HCT116 (cell line): ENCODE measurements around the gene MOB3B. TPM values are rescaled to one million over a fixed set of nuclear protein-coding genes. Genes with fewer than 3 reads are reported as not detected.

Experiments used
- ATAC-seq: fragments of 200-7000 bp; cut with Tn5 transposase; 2 replicates; pipeline ENCODE4 v1.9.1; 2020; ENCODE audit warnings: mild to moderate bottlenecking, moderate library complexity
- BruUV-seq: library from RNA; stranded (reverse); fragments of 400-500 nt; replicated peaks from 2 replicates; lab custom pipeline; 2021; lab: Mats Ljungman, UMichigan
- CTCF ChIA-PET: fragments of 300-600 bp; sonication (Branson Sonifier 250); formaldehyde crosslinking; loops from one replicate; lab custom pipeline; 2021; ENCODE audit warnings: antibody characterized with exemption; lab: Charles Lee
- POLR2A ChIA-PET: fragments of 300-600, 350-600 bp; sonication (Branson Sonifier 250); formaldehyde crosslinking; loops from one replicate; lab custom pipeline; 2021; ENCODE audit warnings: antibody characterized with exemption; lab: Charles Lee
- RAD21 ChIA-PET, 2 experiments: fragments of 300-600 bp; sonication (Branson Sonifier 250); formaldehyde crosslinking; loops; one replicate each; lab custom pipeline; 2023; ENCODE audit warnings: low total read pairs in 2 of 2; ENCODE audit not compliant: uncharacterized antibody in 2 of 2, unreplicated experiment in 2 of 2, low non-redundant PET in 1 of 2; lab: Charles Lee
- DNase-seq: peaks from one replicate; pipeline ENCODE4 v3.0.0-alpha.2; 2010; ENCODE audit warnings: low read depth, low spot score
- H2AFZ ChIP-seq: fragments of 200-600 bp; shearing (Covaris generic), sonication (generic); 2 replicates; pipeline ENCODE4 v1.6.1; 2017; ENCODE audit warnings: low read depth, mixed run types, mixed read lengths, antibody characterized with exemption, low read length; ENCODE audit not compliant: poor library complexity, severe bottlenecking
- H3K27ac ChIP-seq: 2 replicates; pipeline ENCODE4 v1.5.1; 2012; ENCODE audit warnings: low read depth, low read length
- H3K27me3 ChIP-seq: fragments of 200-600 bp; sonication (generic); 2 replicates; pipeline ENCODE4 v1.6.1; 2016; ENCODE audit warnings: mixed run types, low read length, mixed read lengths; ENCODE audit not compliant: insufficient read depth
- H3K36me3 ChIP-seq, 2 experiments: fragments of 200-500 bp in 1 of 2; fragments of 200-600 bp in 1 of 2; sonication (Bioruptor generic) in 1 of 2; sonication (generic) in 1 of 2; 2 replicates each; pipeline versions ENCODE4 v1.5.1 to v1.6.1; 2014 to 2016; ENCODE audit warnings: low read length in 2 of 2, inconsistent platforms in 1 of 2, mixed read lengths in 1 of 2, mixed run types in 1 of 2; ENCODE audit not compliant: insufficient read depth in 2 of 2, control insufficient read depth in 1 of 2
- H3K4me1 ChIP-seq, 2 experiments: fragments of 200-600 bp in 1 of 2; sonication (generic) in 1 of 2; 2 replicates each; pipeline versions ENCODE4 v1.5.1 to v1.6.1; 2012 to 2017; ENCODE audit warnings: low read length in 2 of 2, inconsistent platforms in 1 of 2, mild to moderate bottlenecking in 1 of 2, mixed read lengths in 1 of 2, mixed run types in 1 of 2, moderate library complexity in 1 of 2; ENCODE audit not compliant: insufficient read depth in 2 of 2, control insufficient read depth in 1 of 2
- H3K4me2 ChIP-seq: fragments of 200-600 bp; sonication (generic); 2 replicates; pipeline ENCODE4 v1.6.1; 2017; ENCODE audit warnings: mixed run types, low read length, mixed read lengths
- H3K4me3 ChIP-seq, 2 experiments: fragments of 200-600 bp in 1 of 2; sonication (generic) in 1 of 2; replicated peaks in 1 of 2; 2 replicates each; pipeline ENCODE4 v1.5.1; 2011 to 2016; ENCODE audit warnings: low read length in 2 of 2, control low read depth in 1 of 2, low read depth in 1 of 2, mild to moderate bottlenecking in 1 of 2, mixed read lengths in 1 of 2, mixed run types in 1 of 2
- H3K79me2 ChIP-seq: fragments of 200-600 bp; sonication (generic); 2 replicates; pipeline ENCODE4 v1.6.1; 2017; ENCODE audit warnings: mild to moderate bottlenecking, mixed run types, low read length, moderate library complexity, mixed read lengths; ENCODE audit not compliant: insufficient read depth
- H3K9ac ChIP-seq: fragments of 200-600 bp; sonication (generic); 2 replicates; pipeline ENCODE4 v1.6.1; 2016; ENCODE audit warnings: low read length, mixed read lengths
- H3K9me2 ChIP-seq: fragments of 200-600 bp; sonication (generic), shearing (Covaris generic); 2 replicates; pipeline ENCODE4 v1.6.1; 2017; ENCODE audit warnings: mixed run types, mild to moderate bottlenecking, moderate library complexity; ENCODE audit not compliant: insufficient read depth
- H3K9me3 ChIP-seq, 2 experiments: fragments of 200-500 bp in 1 of 2; fragments of 200-600 bp in 1 of 2; sonication (Bioruptor generic) in 1 of 2; sonication (generic) in 1 of 2; 2 replicates each; pipeline ENCODE4 v1.6.1; 2014 to 2017; ENCODE audit warnings: low read length in 2 of 2, mixed read lengths in 2 of 2, inconsistent platforms in 1 of 2, low read depth in 1 of 2, mild to moderate bottlenecking in 1 of 2, mixed run types in 1 of 2, moderate library complexity in 1 of 2; ENCODE audit not compliant: control insufficient read depth in 1 of 2, insufficient read depth in 1 of 2
- H4K20me1 ChIP-seq: fragments of 200-600 bp; sonication (generic), shearing (Covaris generic); 2 replicates; pipeline ENCODE4 v1.6.1; 2017; ENCODE audit warnings: mixed run types, mild to moderate bottlenecking, moderate library complexity; ENCODE audit not compliant: insufficient read depth
- ATF3 ChIP-seq: IDR thresholded peaks from 2 replicates; pipeline ENCODE4 v1.6.1; 2012
- CBX3 ChIP-seq: IDR thresholded peaks from 2 replicates; pipeline ENCODE4 v1.6.1; 2012; ENCODE audit warnings: low read depth
- EGR1 ChIP-seq: IDR thresholded peaks from 2 replicates; pipeline ENCODE4 v1.6.1; 2012; ENCODE audit warnings: low read depth
- ELF1 ChIP-seq: IDR thresholded peaks from 2 replicates; pipeline ENCODE4 v1.6.1; 2012; ENCODE audit warnings: low read depth, borderline replicate concordance
- EZH2 ChIP-seq: fragments of 200-600 bp; sonication (generic); IDR thresholded peaks from 2 replicates; pipeline ENCODE4 v1.6.1; 2017; ENCODE audit warnings: antibody characterized with exemption, mixed run types
- FOSL1 ChIP-seq: IDR thresholded peaks from 2 replicates; pipeline ENCODE4 v1.6.1; 2012; ENCODE audit warnings: low read depth
- JUND ChIP-seq: IDR thresholded peaks from 2 replicates; pipeline ENCODE4 v1.6.1; 2012
- MAX ChIP-seq: IDR thresholded peaks from 2 replicates; pipeline ENCODE4 v1.6.1; 2012
- POLR2A ChIP-seq: IDR thresholded peaks from 2 replicates; pipeline ENCODE4 v1.7.0; 2011; ENCODE audit warnings: borderline replicate concordance; ENCODE audit not compliant: insufficient read depth, insufficient read length; ENCODE audit errors: extremely low read depth
- POLR2AphosphoS5 ChIP-seq: IDR thresholded peaks from 2 replicates; pipeline ENCODE4 v1.6.1; 2011; ENCODE audit warnings: mild to moderate bottlenecking, low read depth, low read length, moderate library complexity
- RAD21 ChIP-seq: IDR thresholded peaks from 2 replicates; pipeline ENCODE4 v1.6.1; 2012; ENCODE audit warnings: low read depth, mild to moderate bottlenecking
- SIN3A ChIP-seq: IDR thresholded peaks from 2 replicates; pipeline ENCODE4 v1.6.1; 2012; ENCODE audit warnings: low read depth
- SP1 ChIP-seq: IDR thresholded peaks from 2 replicates; pipeline ENCODE4 v1.6.1; 2012; ENCODE audit warnings: low read depth
- SRF ChIP-seq: IDR thresholded peaks from 2 replicates; pipeline ENCODE4 v1.6.1; 2012; ENCODE audit warnings: low read depth
- TCF7L2 ChIP-seq: IDR thresholded peaks from 2 replicates; pipeline ENCODE4 v1.7.0; 2011; ENCODE audit warnings: borderline replicate concordance, inconsistent platforms; ENCODE audit not compliant: insufficient read depth, insufficient read length; ENCODE audit errors: extremely low read depth
- YY1 ChIP-seq: IDR thresholded peaks from 2 replicates; pipeline ENCODE4 v1.6.1; 2011; ENCODE audit warnings: low read length, low read depth, moderate library complexity, mild to moderate bottlenecking; ENCODE audit not compliant: insufficient replicate concordance; ENCODE audit errors: extremely low read depth
- ZFX ChIP-seq: fragments of 450-650 bp; IDR thresholded peaks from 2 replicates; pipeline ENCODE4 v1.6.1; 2017
- ZNF274 ChIP-seq: fragments of 200-500 bp; sonication (Bioruptor generic); IDR thresholded peaks from 2 replicates; pipeline ENCODE4 v1.6.1; 2014; ENCODE audit warnings: mild to moderate bottlenecking, low read depth, low read length, inconsistent platforms
- intact Hi-C: fragments of 100-400 bp; cut with micrococcal nuclease; formaldehyde crosslinking; loops from 2 replicates; pipeline ENCODE4 v1.10.0; 2022
- total RNA-seq: library from RNA; stranded (reverse); gene quantifications from one replicate; pipeline ENCODE4 v1.2.1, GENCODE V29; 2021; ENCODE audit not compliant: unreplicated experiment
- TF ChIP-seq, protein P1 (sequence below), 3 experiments: fragments of 200-600 bp in 1 of 3; sonication (generic) in 1 of 3; IDR thresholded peaks in 2 of 3; conservative IDR thresholded peaks in 1 of 3; 2 replicates each; pipeline ENCODE4 v1.5.1; 2012 to 2017; ENCODE audit warnings: low read depth in 2 of 3, low read length in 2 of 3, antibody characterized with exemption in 1 of 3, borderline replicate concordance in 1 of 3, control low read depth in 1 of 3, mild to moderate bottlenecking in 1 of 3, mixed read lengths in 1 of 3, mixed run types in 1 of 3, moderate library complexity in 1 of 3; ENCODE audit not compliant: insufficient read depth in 1 of 3
- TF ChIP-seq, protein P2 (sequence below): IDR thresholded peaks from 2 replicates; pipeline ENCODE4 v1.6.1; 2011; ENCODE audit warnings: mild to moderate bottlenecking, low read length, moderate library complexity; ENCODE audit not compliant: insufficient replicate concordance; ENCODE audit errors: extremely low read depth

MOB3B gene
- total RNA-seq, 1 experiment from 2014 or later: 1.2 TPM

DNA sequence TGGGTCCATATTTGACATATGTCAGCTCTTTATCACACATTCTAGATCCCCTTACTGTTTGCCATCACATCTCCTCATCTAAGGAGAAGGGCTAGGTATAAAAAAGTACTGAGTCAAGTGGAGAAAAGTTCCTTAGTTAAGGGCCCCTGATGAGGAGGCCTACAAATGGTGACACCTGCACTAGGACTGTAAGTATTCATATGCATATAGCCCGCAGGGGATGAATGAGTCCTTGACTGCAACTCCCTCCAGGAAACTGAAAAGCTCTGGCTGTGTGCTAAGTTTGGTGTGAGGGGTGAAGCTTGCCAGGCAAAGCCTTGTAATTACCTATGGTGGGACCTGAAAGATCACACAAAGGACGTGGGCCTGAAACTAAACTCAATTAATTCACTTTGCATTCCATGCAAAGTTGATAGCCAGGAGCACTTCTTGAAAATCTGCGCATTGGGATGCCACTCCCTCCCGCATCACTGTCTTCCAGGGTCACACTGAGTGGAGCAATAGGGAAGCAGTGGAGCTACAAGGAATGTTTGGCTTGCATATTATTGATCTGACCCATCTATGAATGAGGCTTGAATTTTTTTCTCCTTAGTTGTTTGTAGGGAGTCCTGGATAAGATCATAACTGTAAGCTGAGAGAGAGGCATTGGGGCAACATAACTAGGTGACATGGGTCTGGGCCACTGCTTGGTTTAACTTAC lies 220.8 kb downstream of the MOB3B start:
- Histone ChIP-seq H3K36me3 (no peaks in the 10 kb centered on the region), H3K4me3 (no peak overlapping the region), H3K9me2 (no peaks in the 10 kb centered on the region), H2AFZ (no peak overlapping the region), H3K27ac (no peak overlapping the region), H4K20me1 (no peaks in the 10 kb centered on the region), H3K9ac (no peak overlapping the region), H3K79me2 (no peaks in the 10 kb centered on the region), H3K9me3 (no peaks in the 10 kb centered on the region), H3K4me2 (no peak overlapping the region), H3K4me1 (no peaks in the 10 kb centered on the region), H3K27me3 (peaks cover 13% of the 10 kb centered on the region)
- no peak for DNase-seq
- intact Hi-C loops: no loop called here
- CTCF ChIA-PET: no interaction called here
- POLR2A ChIA-PET: no interaction called here
- no peak for TF ChIP-seq TCF7L2
- TF ChIP-seq ELF1: no peak
- TF ChIP-seq SIN3A: no peak
- TF ChIP-seq ZNF274: no peak
- TF ChIP-seq YY1: no peak
- no peak for TF ChIP-seq SRF
- no peak for TF ChIP-seq JUND
- no peak for TF ChIP-seq ZFX
- TF ChIP-seq EGR1: no peak
- TF ChIP-seq MAX: no peak
- no peak for TF ChIP-seq POLR2AphosphoS5
- TF ChIP-seq, protein P1, sequence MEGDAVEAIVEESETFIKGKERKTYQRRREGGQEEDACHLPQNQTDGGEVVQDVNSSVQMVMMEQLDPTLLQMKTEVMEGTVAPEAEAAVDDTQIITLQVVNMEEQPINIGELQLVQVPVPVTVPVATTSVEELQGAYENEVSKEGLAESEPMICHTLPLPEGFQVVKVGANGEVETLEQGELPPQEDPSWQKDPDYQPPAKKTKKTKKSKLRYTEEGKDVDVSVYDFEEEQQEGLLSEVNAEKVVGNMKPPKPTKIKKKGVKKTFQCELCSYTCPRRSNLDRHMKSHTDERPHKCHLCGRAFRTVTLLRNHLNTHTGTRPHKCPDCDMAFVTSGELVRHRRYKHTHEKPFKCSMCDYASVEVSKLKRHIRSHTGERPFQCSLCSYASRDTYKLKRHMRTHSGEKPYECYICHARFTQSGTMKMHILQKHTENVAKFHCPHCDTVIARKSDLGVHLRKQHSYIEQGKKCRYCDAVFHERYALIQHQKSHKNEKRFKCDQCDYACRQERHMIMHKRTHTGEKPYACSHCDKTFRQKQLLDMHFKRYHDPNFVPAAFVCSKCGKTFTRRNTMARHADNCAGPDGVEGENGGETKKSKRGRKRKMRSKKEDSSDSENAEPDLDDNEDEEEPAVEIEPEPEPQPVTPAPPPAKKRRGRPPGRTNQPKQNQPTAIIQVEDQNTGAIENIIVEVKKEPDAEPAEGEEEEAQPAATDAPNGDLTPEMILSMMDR (IDR thresholded peaks at IDR 0.05 in 2 of 3, conservative IDR thresholded peaks at IDR 0.05 in 1 of 3; ENCODE audit: borderline replicate concordance in 1 of 3, insufficient read depth in 1 of 3, low read depth in 2 of 3, low read length in 2 of 3): no peak
- no peak for TF ChIP-seq SP1
- no peak for TF ChIP-seq FOSL1
- TF ChIP-seq, protein P2, sequence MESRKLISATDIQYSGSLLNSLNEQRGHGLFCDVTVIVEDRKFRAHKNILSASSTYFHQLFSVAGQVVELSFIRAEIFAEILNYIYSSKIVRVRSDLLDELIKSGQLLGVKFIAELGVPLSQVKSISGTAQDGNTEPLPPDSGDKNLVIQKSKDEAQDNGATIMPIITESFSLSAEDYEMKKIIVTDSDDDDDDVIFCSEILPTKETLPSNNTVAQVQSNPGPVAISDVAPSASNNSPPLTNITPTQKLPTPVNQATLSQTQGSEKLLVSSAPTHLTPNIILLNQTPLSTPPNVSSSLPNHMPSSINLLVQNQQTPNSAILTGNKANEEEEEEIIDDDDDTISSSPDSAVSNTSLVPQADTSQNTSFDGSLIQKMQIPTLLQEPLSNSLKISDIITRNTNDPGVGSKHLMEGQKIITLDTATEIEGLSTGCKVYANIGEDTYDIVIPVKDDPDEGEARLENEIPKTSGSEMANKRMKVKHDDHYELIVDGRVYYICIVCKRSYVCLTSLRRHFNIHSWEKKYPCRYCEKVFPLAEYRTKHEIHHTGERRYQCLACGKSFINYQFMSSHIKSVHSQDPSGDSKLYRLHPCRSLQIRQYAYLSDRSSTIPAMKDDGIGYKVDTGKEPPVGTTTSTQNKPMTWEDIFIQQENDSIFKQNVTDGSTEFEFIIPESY: no peak
- no peak for TF ChIP-seq POLR2A
- no peak for TF ChIP-seq EZH2
- TF ChIP-seq ATF3: no peak
- no peak for TF ChIP-seq RAD21
- TF ChIP-seq CBX3: no peak
- RAD21 ChIA-PET: no interaction called here
- no peak for ATAC-seq
- no TSS peak for BruUV-seq
